Measurements from ENCODE around the gene ZC3H13. TPM values are rescaled to one million over a fixed set of nuclear protein-coding genes. Genes with fewer than 3 reads are reported as not detected.

The ZC3H13 gene
- total RNA-seq, 1 donor from 2014 or later: 39.6 TPM

GRCh38 chr13:46012404-46012803, 40.1 kb downstream of the ZC3H13 start:
- TF ChIP-seq, protein P1, sequence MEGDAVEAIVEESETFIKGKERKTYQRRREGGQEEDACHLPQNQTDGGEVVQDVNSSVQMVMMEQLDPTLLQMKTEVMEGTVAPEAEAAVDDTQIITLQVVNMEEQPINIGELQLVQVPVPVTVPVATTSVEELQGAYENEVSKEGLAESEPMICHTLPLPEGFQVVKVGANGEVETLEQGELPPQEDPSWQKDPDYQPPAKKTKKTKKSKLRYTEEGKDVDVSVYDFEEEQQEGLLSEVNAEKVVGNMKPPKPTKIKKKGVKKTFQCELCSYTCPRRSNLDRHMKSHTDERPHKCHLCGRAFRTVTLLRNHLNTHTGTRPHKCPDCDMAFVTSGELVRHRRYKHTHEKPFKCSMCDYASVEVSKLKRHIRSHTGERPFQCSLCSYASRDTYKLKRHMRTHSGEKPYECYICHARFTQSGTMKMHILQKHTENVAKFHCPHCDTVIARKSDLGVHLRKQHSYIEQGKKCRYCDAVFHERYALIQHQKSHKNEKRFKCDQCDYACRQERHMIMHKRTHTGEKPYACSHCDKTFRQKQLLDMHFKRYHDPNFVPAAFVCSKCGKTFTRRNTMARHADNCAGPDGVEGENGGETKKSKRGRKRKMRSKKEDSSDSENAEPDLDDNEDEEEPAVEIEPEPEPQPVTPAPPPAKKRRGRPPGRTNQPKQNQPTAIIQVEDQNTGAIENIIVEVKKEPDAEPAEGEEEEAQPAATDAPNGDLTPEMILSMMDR (IDR thresholded peaks at IDR 0.05): no peak
- Mint-ChIP-seq H3K4me1 (ENCODE audit: low read depth) (no peaks in the 10 kb centered on the region), H3K27me3 (ENCODE audit: low read depth) (no peaks in the 10 kb centered on the region), H3K27ac (ENCODE audit: unreplicated experiment) (no peak overlapping the region), H3K36me3 (ENCODE audit: low read depth) (peaks cover 8% of the 10 kb centered on the region), H3K9me3 (ENCODE audit: low read depth) (no peaks in the 10 kb centered on the region), H3K4me3 (ENCODE audit: unreplicated experiment) (no peak overlapping the region)
- DNase-seq (ENCODE audit: low spot score): no peak

DNA sequence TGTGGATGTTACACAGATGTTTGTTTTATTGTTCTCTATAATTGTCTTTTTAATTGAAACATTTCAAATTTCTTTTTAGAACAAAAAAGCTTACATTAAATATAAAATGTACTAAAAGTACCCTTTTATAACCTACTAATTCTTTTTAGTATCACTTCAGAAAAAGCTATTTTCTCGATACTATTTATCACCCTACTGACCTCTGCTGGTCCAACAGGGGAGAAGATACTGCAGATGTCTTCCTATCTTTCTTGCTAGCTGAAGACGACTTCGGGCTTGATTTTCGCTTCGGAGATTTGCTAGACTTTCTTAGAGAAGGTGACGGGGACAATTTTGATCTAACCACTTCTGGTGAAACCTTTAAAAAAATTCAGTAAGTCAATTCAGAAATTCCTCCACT, 42.4 kb downstream of the ZC3H13 start:
- H3K4me3 Mint-ChIP-seq (ENCODE audit: unreplicated experiment): no peak overlapping the region
- H3K27ac Mint-ChIP-seq (ENCODE audit: unreplicated experiment): no peak overlapping the region
- DNase-seq (ENCODE audit: low spot score): no peak

GRCh38 chr13:46008631-46009030, 43.9 kb downstream of the ZC3H13 start:
- no peak overlapping the region for H3K4me3 Mint-ChIP-seq (ENCODE audit: unreplicated experiment)
- H3K36me3 Mint-ChIP-seq (ENCODE audit: low read depth): peaks cover 12% of the 10 kb centered on the region
- H3K27me3 Mint-ChIP-seq (ENCODE audit: low read depth): no peaks in the 10 kb centered on the region
- no peaks in the 10 kb centered on the region for H3K9me3 Mint-ChIP-seq (ENCODE audit: low read depth)
- TF ChIP-seq, protein P1 (IDR thresholded peaks at IDR 0.05): no peak
- H3K27ac Mint-ChIP-seq (ENCODE audit: unreplicated experiment): no peak overlapping the region
- H3K4me1 Mint-ChIP-seq (ENCODE audit: low read depth): no peaks in the 10 kb centered on the region
- no peak for DNase-seq (ENCODE audit: low spot score)

More for the DNA sequence above, 42.4 kb downstream of the ZC3H13 start:
- H3K4me1 Mint-ChIP-seq (ENCODE audit: low read depth): no peaks in the 10 kb centered on the region
- peaks cover 10% of the 10 kb centered on the region for H3K36me3 Mint-ChIP-seq (ENCODE audit: low read depth)
- TF ChIP-seq, protein P1 (IDR thresholded peaks at IDR 0.05): peak; percentile 77
- H3K9me3 Mint-ChIP-seq (ENCODE audit: low read depth): no peaks in the 10 kb centered on the region
- no peaks in the 10 kb centered on the region for H3K27me3 Mint-ChIP-seq (ENCODE audit: low read depth)

- Mint-ChIP-seq H3K9me3 (ENCODE audit: low read depth) (no peaks in the 10 kb centered on the region), H3K4me1 (ENCODE audit: low read depth) (no peaks in the 10 kb centered on the region), H3K4me3 (ENCODE audit: unreplicated experiment) (no peak overlapping the region), H3K27ac (ENCODE audit: unreplicated experiment) (no peak overlapping the region), H3K27me3 (ENCODE audit: low read depth) (no peaks in the 10 kb centered on the region), H3K36me3 (ENCODE audit: low read depth) (peaks cover 17% of the 10 kb centered on the region)
- TF ChIP-seq, protein P1 (IDR thresholded peaks at IDR 0.05): no peak
- DNase-seq (ENCODE audit: low spot score): no peak
These were observed 45.7 kb downstream of the ZC3H13 start for GRCh38 chr13:46006688-46007452.

DNA sequence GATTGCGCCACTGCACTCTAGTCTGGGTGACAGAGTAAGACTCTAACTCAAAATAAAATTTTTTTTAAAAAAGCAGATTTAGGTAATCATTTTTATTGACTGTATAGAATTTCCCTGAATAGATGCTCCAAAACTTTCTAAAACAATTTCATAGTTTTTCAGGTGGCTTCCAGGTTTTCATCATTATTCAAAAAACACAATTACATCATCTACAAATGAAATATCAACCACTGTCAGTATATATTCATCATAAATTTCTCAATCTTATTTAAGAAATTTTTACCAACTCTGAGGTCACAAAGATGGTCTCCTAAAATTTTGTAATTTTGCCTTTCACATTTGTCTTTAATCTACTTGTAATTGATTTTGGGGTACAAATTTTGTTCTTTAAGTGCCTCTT, 48.1 kb downstream of the ZC3H13 start:
- TF ChIP-seq, protein P1 (IDR thresholded peaks at IDR 0.05): no peak
- Mint-ChIP-seq H3K4me3 (ENCODE audit: unreplicated experiment) (no peak overlapping the region), H3K27ac (ENCODE audit: unreplicated experiment) (no peak overlapping the region), H3K36me3 (ENCODE audit: low read depth) (peaks cover 31% of the 10 kb centered on the region), H3K27me3 (ENCODE audit: low read depth) (no peaks in the 10 kb centered on the region), H3K4me1 (ENCODE audit: low read depth) (no peaks in the 10 kb centered on the region), H3K9me3 (ENCODE audit: low read depth) (no peaks in the 10 kb centered on the region)
- no peak for DNase-seq (ENCODE audit: low spot score)
